ENCODE results near the gene PPP1R3F. TPM values are rescaled to one million over a fixed set of nuclear protein-coding genes. Genes with fewer than 3 reads are reported as not detected.
A peak's percentile ranks its signal among the peaks of the same experiment; 100 is the strongest.

PPP1R3F gene
- total and polyA plus RNA-seq, 2 donors (not counting 1 experiment from before 2014, with no cell fraction given): 3.7 to 10.2 TPM

DNA sequence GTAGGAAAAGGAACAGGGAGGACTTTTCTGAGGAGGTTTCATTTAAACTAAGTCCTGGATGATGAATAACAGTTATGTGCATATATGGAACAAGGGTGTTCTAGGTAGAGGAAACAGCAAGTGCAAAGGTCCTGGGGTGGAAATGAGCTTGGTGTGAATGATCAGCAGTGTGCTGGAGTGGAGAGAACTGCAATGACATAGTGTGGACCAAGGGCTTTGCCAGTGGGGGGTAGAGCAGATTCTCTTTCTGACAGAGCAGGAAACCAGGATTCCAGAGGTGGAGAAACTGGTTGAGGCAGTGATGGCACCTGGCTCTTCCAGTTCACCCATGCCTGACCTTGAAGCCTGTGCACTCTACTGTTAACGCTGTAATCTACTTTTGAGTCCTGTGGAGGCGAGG, 1.7 kb downstream of the PPP1R3F start:
- Histone ChIP-seq H3K9ac (ENCODE audit: low read length) (no peak overlapping the region), H2AFZ (ENCODE audit: insufficient read depth, low read depth, low read length, poor library complexity, severe bottlenecking) (no peak overlapping the region), H3K4me1 (ENCODE audit: control insufficient read depth in 2 of 2, insufficient read depth in 2 of 2, low read length in 2 of 2) (peaks cover 23 to 35% of the 10 kb centered on the region in 2 donors), H3K36me3 (replicated peaks in 1 of 2; ENCODE audit: control extremely low read depth in 1 of 2, control insufficient read depth in 1 of 2, extremely low read depth in 1 of 2, insufficient read depth in 2 of 2, low read length in 1 of 2) (no peaks in the 10 kb centered on the region), H3K4me2 (replicated peaks; ENCODE audit: low read depth, low read length, poor library complexity, severe bottlenecking) (peak overlapping the region; percentile 71), H3K27ac (ENCODE audit: low read length in 2 of 2) (no peak overlapping the region), H4K20me1 (ENCODE audit: control insufficient read depth, insufficient read depth, low read length, poor library complexity, severe bottlenecking) (no peaks in the 10 kb centered on the region), H3K27me3 (replicated peaks in 1 of 4; ENCODE audit: control extremely low read depth in 1 of 4, control insufficient read depth in 3 of 4, insufficient read depth in 4 of 4, low read length in 3 of 4) (no peaks in the 10 kb centered on the region), H3K79me2 (ENCODE audit: control insufficient read depth, insufficient read depth, low read length) (peaks cover 25% of the 10 kb centered on the region), H3K9me3 (ENCODE audit: control extremely low read depth in 1 of 3, control insufficient read depth in 2 of 3, insufficient read depth in 1 of 3, low read length in 2 of 3) (no peaks in the 10 kb centered on the region), H3K4me3 (ENCODE audit: control extremely low read depth in 1 of 5, extremely low read depth in 1 of 5, insufficient read depth in 1 of 5, low read depth in 2 of 5, low read length in 4 of 5) (no peak overlapping the region)
- intact Hi-C loops (cut with micrococcal nuclease): no loop called here
- CTCF ChIA-PET: interaction anchor here (1.0 kb wide), 1 partner anchor 79 kb away, joined by 5 read pairs; no protein-coding TSS in a partner anchor
- 100% methylated on average over 1 of the region's 2 CpGs for WGBS (ENCODE audit: insufficient coverage)
- ATAC-seq (ENCODE audit: low read depth): no peak
- Mint-ChIP-seq H3K27ac (peak overlapping the region; percentile 75), H3K9me3 (ENCODE audit: insufficient read depth) (no peaks in the 10 kb centered on the region), H3K27me3 (no peaks in the 10 kb centered on the region), H3K4me1 (peaks cover 49% of the 10 kb centered on the region), H3K4me3 (peak overlapping the region; percentile 75)
- no peak for TF ChIP-seq EZH2 (IDR thresholded peaks at IDR 0.05; ENCODE audit: borderline replicate concordance, insufficient read depth, low read depth, low read length, poor library complexity, severe bottlenecking)
- TF ChIP-seq, protein P1, sequence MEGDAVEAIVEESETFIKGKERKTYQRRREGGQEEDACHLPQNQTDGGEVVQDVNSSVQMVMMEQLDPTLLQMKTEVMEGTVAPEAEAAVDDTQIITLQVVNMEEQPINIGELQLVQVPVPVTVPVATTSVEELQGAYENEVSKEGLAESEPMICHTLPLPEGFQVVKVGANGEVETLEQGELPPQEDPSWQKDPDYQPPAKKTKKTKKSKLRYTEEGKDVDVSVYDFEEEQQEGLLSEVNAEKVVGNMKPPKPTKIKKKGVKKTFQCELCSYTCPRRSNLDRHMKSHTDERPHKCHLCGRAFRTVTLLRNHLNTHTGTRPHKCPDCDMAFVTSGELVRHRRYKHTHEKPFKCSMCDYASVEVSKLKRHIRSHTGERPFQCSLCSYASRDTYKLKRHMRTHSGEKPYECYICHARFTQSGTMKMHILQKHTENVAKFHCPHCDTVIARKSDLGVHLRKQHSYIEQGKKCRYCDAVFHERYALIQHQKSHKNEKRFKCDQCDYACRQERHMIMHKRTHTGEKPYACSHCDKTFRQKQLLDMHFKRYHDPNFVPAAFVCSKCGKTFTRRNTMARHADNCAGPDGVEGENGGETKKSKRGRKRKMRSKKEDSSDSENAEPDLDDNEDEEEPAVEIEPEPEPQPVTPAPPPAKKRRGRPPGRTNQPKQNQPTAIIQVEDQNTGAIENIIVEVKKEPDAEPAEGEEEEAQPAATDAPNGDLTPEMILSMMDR (IDR thresholded peaks at IDR 0.05): no peak
- POLR2A ChIA-PET: no interaction called here
- no peak for DNase-seq

DNA sequence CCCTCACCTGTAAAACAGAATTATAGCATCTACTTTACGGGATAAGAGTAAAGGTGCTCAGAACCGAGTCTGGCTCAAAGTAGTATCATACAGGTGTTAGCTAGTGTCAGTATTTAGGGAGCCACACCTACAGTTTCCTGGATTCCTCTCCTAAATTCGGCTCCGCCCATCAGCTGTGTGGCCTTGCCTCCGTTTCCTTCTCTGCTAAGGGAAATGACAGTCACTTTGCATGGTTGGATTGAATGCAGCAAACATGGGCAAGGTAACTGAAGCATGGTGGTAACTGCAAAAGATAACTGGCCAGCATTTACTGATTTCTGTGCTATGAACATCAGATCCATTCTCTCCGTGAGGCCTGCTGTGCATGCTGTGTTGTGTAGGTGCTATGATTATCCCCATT, 2.8 kb downstream of the PPP1R3F start:
- H3K27me3 ChIP-seq (replicated peaks in 1 of 4; ENCODE audit: control extremely low read depth in 1 of 4, control insufficient read depth in 3 of 4, insufficient read depth in 4 of 4, low read length in 3 of 4): no peaks in the 10 kb centered on the region
- H3K4me3 Mint-ChIP-seq: peak overlapping the region; percentile 44
- H3K4me2 ChIP-seq (replicated peaks; ENCODE audit: low read depth, low read length, poor library complexity, severe bottlenecking): no peak overlapping the region
- TF ChIP-seq, protein P1 (IDR thresholded peaks at IDR 0.05): no peak
- TF ChIP-seq EZH2 (IDR thresholded peaks at IDR 0.05; ENCODE audit: borderline replicate concordance, insufficient read depth, low read depth, low read length, poor library complexity, severe bottlenecking): no peak
- no peaks in the 10 kb centered on the region for H3K9me3 ChIP-seq (ENCODE audit: control extremely low read depth in 1 of 3, control insufficient read depth in 2 of 3, insufficient read depth in 1 of 3, low read length in 2 of 3)
- H3K27ac Mint-ChIP-seq: no peak overlapping the region
- DNase-seq (no peak), ATAC-seq (ENCODE audit: low read depth) (no peak)
- H3K4me1 Mint-ChIP-seq: peaks cover 49% of the 10 kb centered on the region
- no peaks in the 10 kb centered on the region for H3K9me3 Mint-ChIP-seq (ENCODE audit: insufficient read depth)
- peaks cover 25% of the 10 kb centered on the region for H3K79me2 ChIP-seq (ENCODE audit: control insufficient read depth, insufficient read depth, low read length)
- no peaks in the 10 kb centered on the region for H4K20me1 ChIP-seq (ENCODE audit: control insufficient read depth, insufficient read depth, low read length, poor library complexity, severe bottlenecking)
- peaks cover 23 to 35% of the 10 kb centered on the region in 2 donors for H3K4me1 ChIP-seq (ENCODE audit: control insufficient read depth in 2 of 2, insufficient read depth in 2 of 2, low read length in 2 of 2)
- peak overlapping the region in 1 of 2 donors; percentile 43 for H3K27ac ChIP-seq (ENCODE audit: low read length in 2 of 2)
- ChIA-PET POLR2A (no interaction called here), CTCF (no interaction called here)
- no peak overlapping the region for H2AFZ ChIP-seq (ENCODE audit: insufficient read depth, low read depth, low read length, poor library complexity, severe bottlenecking)
- no CpG with 5 or more reads among the region's 6 CpGs for WGBS (ENCODE audit: insufficient coverage)
- H3K9ac ChIP-seq (ENCODE audit: low read length): no peak overlapping the region
- no peaks in the 10 kb centered on the region for H3K36me3 ChIP-seq (replicated peaks in 1 of 2; ENCODE audit: control extremely low read depth in 1 of 2, control insufficient read depth in 1 of 2, extremely low read depth in 1 of 2, insufficient read depth in 2 of 2, low read length in 1 of 2)
- intact Hi-C loops (cut with micrococcal nuclease): no loop called here
- H3K27me3 Mint-ChIP-seq: no peaks in the 10 kb centered on the region
- no peak overlapping the region for H3K4me3 ChIP-seq (ENCODE audit: control extremely low read depth in 1 of 5, extremely low read depth in 1 of 5, insufficient read depth in 1 of 5, low read depth in 2 of 5, low read length in 4 of 5)

Data from B cell (primary cell).